ENCODE measurements around the gene NT5DC1.

Gene NT5DC1

GRCh38 chr6:116239256-116239655 lies 138.6 kb downstream of the NT5DC1 start:
- Histone ChIP-seq H3K4me1 (ENCODE audit: control insufficient read depth, insufficient read depth, low read length) (no peaks in the 10 kb centered on the region), H3K27me3 (ENCODE audit: control insufficient read depth, insufficient read depth, low read length) (no peaks in the 10 kb centered on the region), H3K9ac (ENCODE audit: low read depth, low read length) (no peak overlapping the region), H3K9me3 (ENCODE audit: control insufficient read depth, insufficient read depth, low read length) (no peaks in the 10 kb centered on the region), H3K27ac (ENCODE audit: low read depth, low read length) (no peak overlapping the region), H3K36me3 (ENCODE audit: control insufficient read depth, insufficient read depth, low read length) (peaks cover 38% of the 10 kb centered on the region), H3K4me3 (ENCODE audit: low read depth, low read length) (no peak overlapping the region)

DNA sequence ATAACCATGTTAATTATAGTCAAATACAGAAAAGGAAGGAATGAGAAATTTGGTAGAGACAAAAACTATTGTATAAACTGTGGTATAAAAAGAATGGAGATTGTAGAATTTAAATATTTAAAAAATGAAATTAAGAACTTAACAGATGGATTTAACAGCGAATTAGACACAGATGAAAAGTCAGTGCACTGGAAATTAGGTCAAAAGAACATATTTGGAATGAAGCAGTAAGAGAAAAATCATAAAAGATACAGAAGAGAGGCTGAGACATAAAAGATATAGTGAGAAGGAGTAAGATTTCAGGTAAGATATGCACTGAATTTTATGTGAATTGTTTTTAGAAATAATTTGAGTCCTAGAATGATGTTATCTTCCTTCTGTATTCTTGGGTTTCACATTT lies 139.2 kb downstream of the NT5DC1 start:
- Histone ChIP-seq H3K27ac (ENCODE audit: low read depth, low read length) (no peak overlapping the region), H3K27me3 (ENCODE audit: control insufficient read depth, insufficient read depth, low read length) (no peaks in the 10 kb centered on the region), H3K9me3 (ENCODE audit: control insufficient read depth, insufficient read depth, low read length) (no peaks in the 10 kb centered on the region), H3K36me3 (ENCODE audit: control insufficient read depth, insufficient read depth, low read length) (peaks cover 42% of the 10 kb centered on the region), H3K4me3 (ENCODE audit: low read depth, low read length) (no peak overlapping the region), H3K9ac (ENCODE audit: low read depth, low read length) (no peak overlapping the region), H3K4me1 (ENCODE audit: control insufficient read depth, insufficient read depth, low read length) (no peaks in the 10 kb centered on the region)

DNA sequence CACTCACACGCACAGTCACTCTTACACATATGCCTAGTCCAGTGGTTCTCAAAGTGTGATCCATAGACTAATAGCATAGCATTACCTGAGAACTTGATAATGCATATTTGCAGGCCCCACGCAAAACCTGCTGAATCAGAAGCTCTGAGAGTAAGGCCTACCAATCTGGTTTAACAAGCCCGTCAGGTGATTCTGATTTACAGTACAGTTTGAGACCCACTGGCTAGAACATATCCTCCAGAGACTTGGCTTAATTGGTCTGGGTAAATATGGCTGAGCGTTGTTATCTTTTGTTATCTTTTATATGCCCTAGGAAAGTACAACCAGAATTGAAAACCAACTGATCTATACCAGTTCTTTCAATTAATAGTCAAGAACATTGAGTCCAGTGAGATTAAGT lies 143.6 kb downstream of the NT5DC1 start:
- no peak overlapping the region for H3K9ac ChIP-seq (ENCODE audit: low read depth, low read length)

GRCh38 chr6:116246089-116246488 lies 145.4 kb downstream of the NT5DC1 start:
- peaks cover 14% of the 10 kb centered on the region for H3K36me3 ChIP-seq (ENCODE audit: control insufficient read depth, insufficient read depth, low read length)
- H3K27ac ChIP-seq (ENCODE audit: low read depth, low read length) = no peak overlapping the region
- no peak overlapping the region for H3K4me3 ChIP-seq (ENCODE audit: low read depth, low read length)
- H3K27me3 ChIP-seq (ENCODE audit: control insufficient read depth, insufficient read depth, low read length) = no peaks in the 10 kb centered on the region
- H3K9me3 ChIP-seq (ENCODE audit: control insufficient read depth, insufficient read depth, low read length) = no peaks in the 10 kb centered on the region
- no peak overlapping the region for H3K9ac ChIP-seq (ENCODE audit: low read depth, low read length)
- peaks cover 18% of the 10 kb centered on the region for H3K4me1 ChIP-seq (ENCODE audit: control insufficient read depth, insufficient read depth, low read length)

More for the DNA sequence above, 143.6 kb downstream of the NT5DC1 start:
- Histone ChIP-seq H3K36me3 (ENCODE audit: control insufficient read depth, insufficient read depth, low read length) (peaks cover 25% of the 10 kb centered on the region), H3K27ac (ENCODE audit: low read depth, low read length) (no peak overlapping the region), H3K27me3 (ENCODE audit: control insufficient read depth, insufficient read depth, low read length) (no peaks in the 10 kb centered on the region), H3K4me3 (ENCODE audit: low read depth, low read length) (no peak overlapping the region), H3K4me1 (ENCODE audit: control insufficient read depth, insufficient read depth, low read length) (peaks cover 2% of the 10 kb centered on the region; the same call in 1 of the 2 replicates), H3K9me3 (ENCODE audit: control insufficient read depth, insufficient read depth, low read length) (no peaks in the 10 kb centered on the region)

- Histone ChIP-seq H3K36me3 (ENCODE audit: control insufficient read depth, insufficient read depth, low read length) (peaks cover 14% of the 10 kb centered on the region), H3K4me1 (ENCODE audit: control insufficient read depth, insufficient read depth, low read length) (peaks cover 30% of the 10 kb centered on the region)
These were observed 146.6 kb downstream of the NT5DC1 start for GRCh38 chr6:116247285-116247684.

DNA sequence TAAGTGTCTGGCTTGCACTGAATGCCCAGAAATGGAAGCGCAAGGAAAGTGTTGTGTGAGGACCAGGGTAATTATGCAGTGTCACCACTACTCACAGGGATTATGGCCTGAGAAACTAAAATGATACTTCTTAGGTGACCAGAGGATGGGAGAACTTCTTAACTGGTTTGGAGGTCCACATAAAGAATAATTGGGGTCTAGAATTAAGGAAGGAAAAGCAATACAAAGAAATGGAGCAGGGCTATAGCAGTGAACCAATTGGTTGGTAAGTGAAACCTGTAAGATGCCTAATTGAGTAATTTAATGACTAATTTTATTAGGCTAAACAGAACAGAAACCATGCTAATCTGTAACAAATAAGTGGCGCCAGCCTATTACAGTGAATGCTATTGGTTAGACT lies 147.9 kb downstream of the NT5DC1 start:
- peaks cover 39% of the 10 kb centered on the region for H3K4me1 ChIP-seq (ENCODE audit: control insufficient read depth, insufficient read depth, low read length)
- no peaks in the 10 kb centered on the region for H3K27me3 ChIP-seq (ENCODE audit: control insufficient read depth, insufficient read depth, low read length)
- H3K36me3 ChIP-seq (ENCODE audit: control insufficient read depth, insufficient read depth, low read length) = peaks cover 14% of the 10 kb centered on the region
- H3K27ac ChIP-seq (ENCODE audit: low read depth, low read length) = no peak overlapping the region
- H3K9me3 ChIP-seq (ENCODE audit: control insufficient read depth, insufficient read depth, low read length) = no peaks in the 10 kb centered on the region
- H3K4me3 ChIP-seq (ENCODE audit: low read depth, low read length) = no peak overlapping the region
- H3K9ac ChIP-seq (ENCODE audit: low read depth, low read length) = no peak overlapping the region

More at GRCh38 chr6:116247285-116247684, 146.6 kb downstream of the NT5DC1 start:
- H3K27ac ChIP-seq (ENCODE audit: low read depth, low read length) = no peak overlapping the region
- no peak overlapping the region for H3K9ac ChIP-seq (ENCODE audit: low read depth, low read length)
- H3K9me3 ChIP-seq (ENCODE audit: control insufficient read depth, insufficient read depth, low read length) = no peaks in the 10 kb centered on the region
- H3K4me3 ChIP-seq (ENCODE audit: low read depth, low read length) = no peak overlapping the region
- H3K27me3 ChIP-seq (ENCODE audit: control insufficient read depth, insufficient read depth, low read length) = no peaks in the 10 kb centered on the region

GRCh38 chr6:116251568-116252384 lies 151.1 kb downstream of the NT5DC1 start:
- no peaks in the 10 kb centered on the region for H3K9me3 ChIP-seq (ENCODE audit: control insufficient read depth, insufficient read depth, low read length)
- H3K9ac ChIP-seq (ENCODE audit: low read depth, low read length) = no peak overlapping the region
- H3K27ac ChIP-seq (ENCODE audit: low read depth, low read length) = peak overlapping the region; percentile 77
- peaks cover 49% of the 10 kb centered on the region for H3K4me1 ChIP-seq (ENCODE audit: control insufficient read depth, insufficient read depth, low read length)
- H3K27me3 ChIP-seq (ENCODE audit: control insufficient read depth, insufficient read depth, low read length) = no peaks in the 10 kb centered on the region
- H3K4me3 ChIP-seq (ENCODE audit: low read depth, low read length) = peak overlapping the region; percentile 49
- no peaks in the 10 kb centered on the region for H3K36me3 ChIP-seq (ENCODE audit: control insufficient read depth, insufficient read depth, low read length)

- Histone ChIP-seq H3K36me3 (ENCODE audit: control insufficient read depth, insufficient read depth, low read length) (no peaks in the 10 kb centered on the region), H3K9ac (ENCODE audit: low read depth, low read length) (0 out of 2 replicates have a peak overlapping the region, but pooled peaks have one; percentile 19), H3K27ac (ENCODE audit: low read depth, low read length) (peak overlapping the region; percentile 91), H3K4me1 (ENCODE audit: control insufficient read depth, insufficient read depth, low read length) (peaks cover 49% of the 10 kb centered on the region), H3K27me3 (ENCODE audit: control insufficient read depth, insufficient read depth, low read length) (no peaks in the 10 kb centered on the region), H3K9me3 (ENCODE audit: control insufficient read depth, insufficient read depth, low read length) (no peaks in the 10 kb centered on the region), H3K4me3 (ENCODE audit: low read depth, low read length) (peak overlapping the region; percentile 83)
These were observed 152.5 kb downstream of the NT5DC1 start for GRCh38 chr6:116253188-116253504.

- peaks cover 49% of the 10 kb centered on the region for H3K4me1 ChIP-seq (ENCODE audit: control insufficient read depth, insufficient read depth, low read length)
- no peaks in the 10 kb centered on the region for H3K36me3 ChIP-seq (ENCODE audit: control insufficient read depth, insufficient read depth, low read length)
- peak within 1 kb of the TSS; percentile 91 for H3K27ac ChIP-seq (ENCODE audit: low read depth, low read length)
- H3K27me3 ChIP-seq (ENCODE audit: control insufficient read depth, insufficient read depth, low read length) = no peaks in the 10 kb centered on the region
- H3K4me3 ChIP-seq (ENCODE audit: low read depth, low read length) = peak within 1 kb of the TSS; percentile 83
- no peaks in the 10 kb centered on the region for H3K9me3 ChIP-seq (ENCODE audit: control insufficient read depth, insufficient read depth, low read length)
- peak within 1 kb of the TSS; percentile 93 for H3K9ac ChIP-seq (ENCODE audit: low read depth, low read length)
These were observed 153.0 kb downstream of the NT5DC1 start, which contains the start of gene TSPYL4 for GRCh38 chr6:116253505-116254296. TSPYL4 (minus strand) TSS chr6:116254075; CDS start chr6:116254008, 67 bp downstream.

- peaks cover 45% of the 10 kb centered on the region for H3K4me1 ChIP-seq (ENCODE audit: control insufficient read depth, insufficient read depth, low read length)
These were observed 153.8 kb downstream of the NT5DC1 start for GRCh38 chr6:116254297-116255056.

More at GRCh38 chr6:116254297-116255056, 153.8 kb downstream of the NT5DC1 start:
- H3K27me3 ChIP-seq (ENCODE audit: control insufficient read depth, insufficient read depth, low read length) = no peaks in the 10 kb centered on the region
- H3K9ac ChIP-seq (ENCODE audit: low read depth, low read length) = peak overlapping the region; percentile 93
- H3K27ac ChIP-seq (ENCODE audit: low read depth, low read length) = peak overlapping the region; percentile 91
- no peaks in the 10 kb centered on the region for H3K9me3 ChIP-seq (ENCODE audit: control insufficient read depth, insufficient read depth, low read length)
- no peaks in the 10 kb centered on the region for H3K36me3 ChIP-seq (ENCODE audit: control insufficient read depth, insufficient read depth, low read length)
- peak overlapping the region; percentile 83 for H3K4me3 ChIP-seq (ENCODE audit: low read depth, low read length)

Data from HUES48 (cell line).